PC-9 (cell line): Measurements from ENCODE around the gene SYCN. TPM values are rescaled to one million over a fixed set of nuclear protein-coding genes. Genes with fewer than 3 reads are reported as not detected.

Experiments
- BruUV-seq: library from RNA; stranded (reverse); fragments of 400-500 nt; replicated peaks from 2 replicates; lab custom pipeline; 2021; lab: Mats Ljungman, UMichigan
- CTCF ChIA-PET: fragments of 300-600 bp; sonication (Branson Sonifier 250); formaldehyde crosslinking; loops from one replicate; lab custom pipeline; 2022; ENCODE audit warnings: antibody characterized with exemption; lab: Charles Lee
- POLR2A ChIA-PET: fragments of 300-600 bp; sonication (Branson Sonifier 250); formaldehyde crosslinking; loops from one replicate; lab custom pipeline; 2022; ENCODE audit warnings: antibody characterized with exemption; ENCODE audit not compliant: unreplicated experiment; lab: Charles Lee
- DNase-seq, 2 experiments: peaks; one replicate each; pipeline versions ENCODE4 v3.0.0 to v3.0.0-alpha.2; 2015 to 2022; ENCODE audit warnings: mixed read lengths in 1 of 2
- H2AFZ ChIP-seq: fragments of 200-600 bp; sonication (generic); 2 replicates; pipeline ENCODE4 v1.8.1; 2017; ENCODE audit warnings: antibody characterized with exemption
- H3F3A ChIP-seq: fragments of 200-600 bp; sonication (generic); 2 replicates; pipeline ENCODE4 v1.8.1; 2017; ENCODE audit warnings: antibody characterized with exemption, mild to moderate bottlenecking, low read depth; ENCODE audit not compliant: insufficient read depth
- H3K27ac ChIP-seq: fragments of 200-600 bp; sonication (generic); 2 replicates; pipeline ENCODE4 v1.6.1; 2016; ENCODE audit warnings: mixed run types
- H3K27me3 ChIP-seq: fragments of 200-600 bp; sonication (generic); 2 replicates; pipeline ENCODE4 v1.6.1; 2016; ENCODE audit warnings: low read depth, mixed run types; ENCODE audit not compliant: insufficient read depth
- H3K36me3 ChIP-seq: fragments of 200-600 bp; sonication (generic); 2 replicates; pipeline ENCODE4 v1.6.1; 2016; ENCODE audit warnings: low read depth, mixed run types
- H3K4me1 ChIP-seq: fragments of 200-600 bp; sonication (generic); replicated peaks from 2 replicates; pipeline ENCODE4 v1.6.1; 2016; ENCODE audit warnings: mixed run types; ENCODE audit not compliant: insufficient read depth
- H3K4me2 ChIP-seq: fragments of 200-600 bp; sonication (generic); 2 replicates; pipeline ENCODE4 v1.6.1; 2017; ENCODE audit warnings: mixed run types
- H3K4me3 ChIP-seq: fragments of 200-600 bp; sonication (generic); 2 replicates; pipeline ENCODE4 v1.6.1; 2016; ENCODE audit warnings: mixed run types
- H3K79me2 ChIP-seq: fragments of 200-600 bp; sonication (generic); 2 replicates; pipeline ENCODE4 v1.6.1; 2017; ENCODE audit warnings: low read depth, mixed run types
- H3K9me2 ChIP-seq: fragments of 200-600 bp; sonication (generic); 2 replicates; pipeline ENCODE4 v1.8.1; 2017; ENCODE audit warnings: mild to moderate bottlenecking; ENCODE audit not compliant: insufficient read depth
- H3K9me3 ChIP-seq: fragments of 200-600 bp; sonication (generic); 2 replicates; pipeline ENCODE4 v1.8.1; 2016; ENCODE audit warnings: low read depth; ENCODE audit not compliant: insufficient read depth
- H4K20me1 ChIP-seq: fragments of 200-600 bp; sonication (generic); 2 replicates; pipeline ENCODE4 v1.8.1; 2017; ENCODE audit not compliant: insufficient read depth
- CTCF ChIP-seq: fragments of 200-600 bp; sonication (generic); conservative IDR thresholded peaks from 2 replicates; pipeline ENCODE4 v1.6.1; 2017; ENCODE audit warnings: mixed run types, antibody characterized with exemption, mild to moderate bottlenecking, moderate library complexity
- EZH2 ChIP-seq: fragments of 200-600 bp; sonication (generic); IDR thresholded peaks from 2 replicates; pipeline ENCODE4 v1.8.0; 2017; ENCODE audit warnings: antibody characterized with exemption, low read depth
- intact Hi-C: fragments of 100-400 bp; cut with micrococcal nuclease; formaldehyde crosslinking; loops from one replicate; pipeline ENCODE4 v1.10.0; 2022; ENCODE audit not compliant: unreplicated experiment
- total RNA-seq: library from RNA; stranded (reverse); gene quantifications from 2 replicates; pipeline ENCODE4 v1.2.3, GENCODE V29; 2021

The SYCN gene
- total RNA-seq, 1 experiment from 2014 or later: not detected

GRCh38 chr19:39211731-39212374, 7.8 kb upstream of the SYCN start:
- Histone ChIP-seq H3K36me3 (no peaks in the 10 kb centered on the region), H2AFZ (no peak overlapping the region), H4K20me1 (no peaks in the 10 kb centered on the region), H3K9me2 (no peaks in the 10 kb centered on the region), H3K4me2 (no peak overlapping the region), H3K27me3 (no peaks in the 10 kb centered on the region), H3K9me3 (no peaks in the 10 kb centered on the region), H3K4me3 (no peak overlapping the region), H3F3A (peaks cover 5% of the 10 kb centered on the region; the same call in 1 of the 2 replicates), H3K27ac (no peak overlapping the region), H3K4me1 (no peaks in the 10 kb centered on the region), H3K79me2 (no peaks in the 10 kb centered on the region)
- ChIA-PET POLR2A (no interaction called here), CTCF (interaction anchor here (0.6 to 0.7 kb wide), 2 partner anchors 602 to 814 kb away, joined by 12 to 13 read pairs; no protein-coding TSS in a partner anchor)
- TF ChIP-seq CTCF: no peak
- TF ChIP-seq EZH2: no peak
- DNase-seq: no peak
- no TSS peak for BruUV-seq
- intact Hi-C loops: loop anchor here (1.0 to 2.0 kb wide), 2 partner anchors 116 to 199 kb away; no protein-coding TSS in a partner anchor

- Histone ChIP-seq H3K4me3 (no peak overlapping the region), H3K27me3 (no peaks in the 10 kb centered on the region), H3K36me3 (no peaks in the 10 kb centered on the region), H3F3A (peaks cover 5% of the 10 kb centered on the region; the same call in 1 of the 2 replicates), H3K9me3 (no peaks in the 10 kb centered on the region), H4K20me1 (no peaks in the 10 kb centered on the region), H3K4me2 (no peak overlapping the region), H3K9me2 (no peaks in the 10 kb centered on the region), H3K4me1 (no peaks in the 10 kb centered on the region), H3K79me2 (no peaks in the 10 kb centered on the region), H2AFZ (no peak overlapping the region), H3K27ac (no peak overlapping the region)
- CTCF ChIA-PET: no interaction called here
- TF ChIP-seq EZH2 (no peak), CTCF (no peak)
- no TSS peak for BruUV-seq
- POLR2A ChIA-PET: no interaction called here
- no peak for DNase-seq
- intact Hi-C loops: no loop called here
Observed at GRCh38 chr19:39209196-39209595, 5.1 kb upstream of the SYCN start.

GRCh38 chr19:39208175-39208795, 4.2 kb upstream of the SYCN start:
- Histone ChIP-seq H3K27me3 (no peaks in the 10 kb centered on the region), H3F3A (peaks cover 5% of the 10 kb centered on the region; the same call in 1 of the 2 replicates), H3K27ac (no peak overlapping the region), H3K79me2 (no peaks in the 10 kb centered on the region), H4K20me1 (no peaks in the 10 kb centered on the region), H3K4me3 (no peak overlapping the region), H3K9me3 (no peaks in the 10 kb centered on the region), H3K4me1 (no peaks in the 10 kb centered on the region), H3K36me3 (no peaks in the 10 kb centered on the region), H3K4me2 (no peak overlapping the region), H2AFZ (no peak overlapping the region), H3K9me2 (no peaks in the 10 kb centered on the region)
- CTCF ChIA-PET: no interaction called here
- POLR2A ChIA-PET: no interaction called here
- no peak for TF ChIP-seq EZH2
- no peak for TF ChIP-seq CTCF
- intact Hi-C loops: no loop called here
- DNase-seq: no peak
- no TSS peak for BruUV-seq
